K562 (cell line): ENCODE results near the gene COMMD2. TPM values are rescaled to one million over a fixed set of nuclear protein-coding genes. Genes with fewer than 3 reads are reported as not detected.
A peak's percentile ranks its signal among the peaks of the same experiment; 100 is the strongest.

Experiments
- ATAC-seq: fragments of 200-7000 bp; cut with Tn5 transposase; 3 replicates; pipeline ENCODE4 v1.9.1; 2020; ENCODE audit warnings: moderate library complexity
- BruUV-seq: library from RNA; stranded (reverse); fragments of 400-500 nt; replicated peaks from 2 replicates; lab custom pipeline; 2021; lab: Mats Ljungman, UMichigan
- CTCF ChIA-PET: fragments of 300-600 bp; formaldehyde crosslinking; extraction: SDS; loops from one replicate; lab custom pipeline; 2021; ENCODE audit warnings: low intra/inter-chr PET ratio; lab: Yijun Ruan, JAX
- POLR2A ChIA-PET: fragments of 300-600, 350-650 bp; sonication (Branson Sonifier 250); formaldehyde crosslinking; extraction: SDS; loops from one replicate; lab custom pipeline; 2021; ENCODE audit warnings: antibody characterized with exemption, inconsistent platforms; lab: Yijun Ruan, JAX
- DNase-seq, 4 experiments: peaks; one replicate each; pipeline versions ENCODE4 v3.0.0 to v3.0.0-alpha.2; 2011 to 2018; ENCODE audit warnings: low spot score in 3 of 4, mixed read lengths in 3 of 4; ENCODE audit errors: extremely low read depth in 1 of 4
- FAIRE-seq: peaks from 2 replicates; lab custom pipeline; 2011; peaks lifted over from hg19 to GRCh38; lab: Jason Lieb, UNC
- H2AFZ ChIP-seq: 2 replicates; pipeline ENCODE4 v1.6.0; 2011; ENCODE audit warnings: low read depth, low read length, control low read depth, inconsistent platforms
- H3K27ac ChIP-seq: fragments of 200-600 bp; 3 replicates; pipeline ENCODE4 v1.8.0; 2011; ENCODE audit warnings: low read depth, mild to moderate bottlenecking, control low read depth, inconsistent platforms, low read length, moderate library complexity, mixed read lengths; ENCODE audit errors: extremely low read depth
- H3K27me3 ChIP-seq, 2 experiments: fragments of 300-600 bp in 1 of 2; 2 replicates in 1 of 2; 3 replicates in 1 of 2; pipeline versions ENCODE4 v1.6.0 to v1.8.0; 2011; ENCODE audit warnings: inconsistent platforms in 2 of 2, low read length in 2 of 2, mild to moderate bottlenecking in 1 of 2, mixed read lengths in 1 of 2, moderate library complexity in 1 of 2; ENCODE audit not compliant: control insufficient read depth in 2 of 2, insufficient read depth in 2 of 2
- H3K36me3 ChIP-seq: fragments of 300-600 bp; 3 replicates; pipeline ENCODE4 v1.8.0; 2011; ENCODE audit warnings: mild to moderate bottlenecking, low read length, inconsistent platforms; ENCODE audit not compliant: control insufficient read depth, insufficient read depth
- H3K4me1 ChIP-seq, 2 experiments: fragments of 200-600 bp in 1 of 2; replicated peaks in 1 of 2; 2 replicates in 1 of 2; 3 replicates in 1 of 2; pipeline versions ENCODE4 v1.5.1 to v1.8.0; 2011; ENCODE audit warnings: inconsistent platforms in 2 of 2, low read length in 2 of 2, mild to moderate bottlenecking in 1 of 2, mixed read lengths in 1 of 2, moderate library complexity in 1 of 2; ENCODE audit not compliant: control insufficient read depth in 2 of 2, insufficient read depth in 2 of 2
- H3K4me2 ChIP-seq: 2 replicates; pipeline ENCODE4 v1.6.1; 2011; ENCODE audit warnings: low read length, control low read depth, inconsistent platforms, mixed read lengths; ENCODE audit not compliant: insufficient read depth
- H3K4me3 ChIP-seq: fragments of 200-600 bp; sonication (generic), shearing (Covaris generic); 2 replicates; pipeline ENCODE4 v1.5.1; 2016; ENCODE audit warnings: control low read depth, inconsistent platforms
- H3K79me2 ChIP-seq: fragments of 200-600 bp; 3 replicates; pipeline ENCODE4 v1.8.0; 2011; ENCODE audit warnings: low read length, inconsistent platforms; ENCODE audit not compliant: control insufficient read depth, insufficient read depth
- H3K9ac ChIP-seq, 2 experiments: 2 replicates each; pipeline versions ENCODE4 v1.6.0 to v1.6.1; 2011; ENCODE audit warnings: low read depth in 2 of 2, low read length in 2 of 2, control low read depth in 1 of 2, inconsistent platforms in 1 of 2, mild to moderate bottlenecking in 1 of 2, mixed read lengths in 1 of 2; ENCODE audit not compliant: insufficient read depth in 1 of 2
- H3K9me1 ChIP-seq: one replicate; pipeline ENCODE4 v1.6.0; 2011; ENCODE audit warnings: inconsistent platforms, mild to moderate bottlenecking, low read length, moderate library complexity; ENCODE audit not compliant: control insufficient read depth, insufficient read depth
- H3K9me3 ChIP-seq: replicated peaks from 2 replicates; pipeline ENCODE4 v1.5.1; 2011; ENCODE audit warnings: low read depth, low read length, inconsistent platforms; ENCODE audit not compliant: control insufficient read depth, insufficient read depth
- H4K20me1 ChIP-seq: replicated peaks from 2 replicates; pipeline ENCODE4 v1.6.1; 2011; ENCODE audit warnings: low read length, inconsistent platforms, mixed read lengths; ENCODE audit not compliant: control insufficient read depth, insufficient read depth
- DNMT1 ChIP-seq: fragments of 450-650 bp; IDR thresholded peaks from 2 replicates; pipeline ENCODE4 v1.6.1; 2016; ENCODE audit warnings: antibody characterized with exemption, mild to moderate bottlenecking
- ETV6 ChIP-seq, 3 experiments: fragments of 150-350 bp in 1 of 3; sonication (generic) in 1 of 3; formaldehyde crosslinking in 1 of 3; IDR thresholded peaks; 2 replicates each; pipeline versions ENCODE4 v1.6.1 to v1.8.0; 2014 to 2022; ENCODE audit warnings: borderline replicate concordance in 2 of 3, low read depth in 2 of 3, antibody characterized with exemption in 1 of 3, low read length in 1 of 3, mild to moderate bottlenecking in 1 of 3, missing genetic modification reagents in 1 of 3
- HNRNPH1 ChIP-seq: fragments of 200-400 bp; formaldehyde crosslinking; optimal IDR thresholded peaks from 2 replicates; pipeline ENCODE3; 2017; ENCODE audit warnings: low read depth, mild to moderate bottlenecking, low read length, moderate library complexity
- MAFG ChIP-seq: fragments of 450-650 bp; conservative IDR thresholded peaks from 2 replicates; pipeline ENCODE4 v1.6.1; 2016; ENCODE audit warnings: missing genetic modification characterization, missing compliant biosample characterization
- RAD21 ChIP-seq, 2 experiments: fragments of 250-450 bp in 1 of 2; fragments of 450-650 bp in 1 of 2; sonication (Bioruptor Pico) in 1 of 2; formaldehyde crosslinking in 1 of 2; IDR thresholded peaks in 1 of 2; conservative IDR thresholded peaks in 1 of 2; 2 replicates each; pipeline versions ENCODE4 v1.4.0 to v1.8.0; 2020 to 2022; ENCODE audit warnings: mild to moderate bottlenecking in 2 of 2, moderate library complexity in 1 of 2
- ZNF217 ChIP-seq: sonication (generic); formaldehyde crosslinking; IDR thresholded peaks from 2 replicates; pipeline ENCODE4 v1.8.0; 2022; ENCODE audit warnings: mild to moderate bottlenecking, missing genetic modification reagents
- ZNF239 ChIP-seq: fragments of 250-450 bp; sonication (Bioruptor Pico); IDR thresholded peaks from 2 replicates; pipeline ENCODE4 v1.4.0; 2020; ENCODE audit warnings: mild to moderate bottlenecking
- ZNF780A ChIP-seq: fragments of 250-450 bp; sonication (Bioruptor Pico); IDR thresholded peaks from 2 replicates; pipeline ENCODE4 v1.5.0; 2021; ENCODE audit warnings: mild to moderate bottlenecking
- WGBS: fragments of 100-300 bp; shearing (Covaris generic); methylation state at CpG from one replicate; pipeline ENCODE4 v1.1.6; 2016; ENCODE audit warnings: low coverage, mixed read lengths; ENCODE audit not compliant: insufficient coverage; ENCODE audit errors: missing lambda C conversion rate; 5-methylcytosine and 5-hydroxymethylcytosine counted together
- in situ Hi-C: fragments of 300-500 bp; cut with MboI; formaldehyde crosslinking; loops from 4 replicates; pipeline ENCODE4 v1.15.0; 2018; ENCODE audit warnings: inconsistent platforms, mixed read lengths
- intact Hi-C: fragments of 100-400 bp; cut with micrococcal nuclease; formaldehyde crosslinking; loops from 2 replicates; pipeline ENCODE4 v1.14.2; 2022
- polyA plus RNA-seq, 8 experiments: library from polyadenylated mRNA; depleted of rRNA in 4 of 8; stranded (reverse) in 5 of 8; unstranded in 3 of 8; fragments of >200 nt; fragmentation: Nextera tagmentation in 2 of 8; fragmentation: Illumina TruSeq in 1 of 8; extraction: Ambion mirVana in 2 of 8; extraction: Trizol in 1 of 8; gene quantifications; 2 replicates each; pipeline versions ENCODE4 v1.2.1 to v1.2.3, GENCODE V29; 2011 to 2014; ENCODE audit warnings: inconsistent platforms in 1 of 8, missing spikeins in 1 of 8
- total RNA-seq, 7 experiments: library from RNA; depleted of rRNA in 6 of 7; stranded (reverse); fragments of >200 nt in 6 of 7; fragmentation: Illumina TruSeq in 2 of 7; extraction: Trizol in 2 of 7; gene quantifications; 2 replicates each; pipeline versions ENCODE4 v1.2.1 to v1.2.3, GENCODE V29; 2011 to 2021; ENCODE audit warnings: low replicate concordance in 1 of 7
- TF ChIP-seq, protein P1 (sequence below): fragments of 250-450 bp; sonication (Bioruptor Pico); IDR thresholded peaks from 2 replicates; pipeline ENCODE4 v1.8.0; 2021; ENCODE audit warnings: mild to moderate bottlenecking, moderate library complexity

Gene COMMD2
- total and polyA plus RNA-seq, 9 of the 15 experiments (the other 6 are each of a cell fraction or from before 2014, with no cell fraction given): 25.8 to 102 (median 41.8) TPM

DNA sequence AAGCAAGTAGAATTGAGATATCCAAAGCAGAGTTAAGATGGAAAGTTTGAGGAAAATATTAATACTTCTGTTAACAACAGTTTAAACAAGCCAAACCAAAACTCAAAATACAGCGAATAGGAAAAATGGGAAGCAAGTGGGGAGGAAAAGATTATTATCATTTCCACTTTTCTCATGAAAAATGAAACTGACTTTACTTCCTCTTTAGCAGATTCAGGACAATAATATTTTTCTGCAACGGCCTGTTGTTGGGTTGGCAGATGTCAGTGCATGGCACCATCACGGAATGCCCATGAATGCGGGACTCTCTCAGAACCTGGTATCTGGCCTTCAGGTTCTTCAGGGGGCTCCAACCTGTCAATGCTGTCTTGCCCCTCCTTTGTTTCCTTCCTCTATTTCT is 28.9 kb upstream of the COMMD2 start:
- DNase-seq (no peak), ATAC-seq (no peak), FAIRE-seq (no peak)
- no peaks in the 10 kb centered on the region for H3K9me1 ChIP-seq
- H3K27ac ChIP-seq: no peak overlapping the region
- H3K4me1 ChIP-seq: no peaks in the 10 kb centered on the region; a peak in 1 of 5 replicates
- in situ Hi-C loops (no loop called here), intact Hi-C loops (no loop called here)
- TF ChIP-seq ETV6 (IDR thresholded peaks at IDR 0.05; ENCODE audit: borderline replicate concordance in 1 of 2, low read depth in 2 of 2, low read length in 1 of 2): 0 out of 4 replicates have a peak, but pooled peaks of 1 of the 2 experiments have one; percentile 22
- no peak for TF ChIP-seq ETV6 (CRISPR knock-in tag; IDR thresholded peaks at IDR 0.05; ENCODE audit: borderline replicate concordance)
- TF ChIP-seq HNRNPH1: no peak
- H3K4me3 ChIP-seq: no peak overlapping the region
- H3K79me2 ChIP-seq: no peaks in the 10 kb centered on the region
- no TSS peak for BruUV-seq
- ChIA-PET POLR2A (no interaction called here), CTCF (no interaction called here)
- no peaks in the 10 kb centered on the region for H3K36me3 ChIP-seq
- H3K9ac ChIP-seq: no peak overlapping the region
- H3K4me2 ChIP-seq: no peak overlapping the region
- no peaks in the 10 kb centered on the region for H4K20me1 ChIP-seq
- peaks cover 5 to 6% of the 10 kb centered on the region in 2 experiments; a peak in 3 of 5 replicates for H3K27me3 ChIP-seq
- no peaks in the 10 kb centered on the region for H3K9me3 ChIP-seq
- 6% methylated on average over 3 of the region's 4 CpGs for WGBS
- H2AFZ ChIP-seq: no peak overlapping the region

DNA sequence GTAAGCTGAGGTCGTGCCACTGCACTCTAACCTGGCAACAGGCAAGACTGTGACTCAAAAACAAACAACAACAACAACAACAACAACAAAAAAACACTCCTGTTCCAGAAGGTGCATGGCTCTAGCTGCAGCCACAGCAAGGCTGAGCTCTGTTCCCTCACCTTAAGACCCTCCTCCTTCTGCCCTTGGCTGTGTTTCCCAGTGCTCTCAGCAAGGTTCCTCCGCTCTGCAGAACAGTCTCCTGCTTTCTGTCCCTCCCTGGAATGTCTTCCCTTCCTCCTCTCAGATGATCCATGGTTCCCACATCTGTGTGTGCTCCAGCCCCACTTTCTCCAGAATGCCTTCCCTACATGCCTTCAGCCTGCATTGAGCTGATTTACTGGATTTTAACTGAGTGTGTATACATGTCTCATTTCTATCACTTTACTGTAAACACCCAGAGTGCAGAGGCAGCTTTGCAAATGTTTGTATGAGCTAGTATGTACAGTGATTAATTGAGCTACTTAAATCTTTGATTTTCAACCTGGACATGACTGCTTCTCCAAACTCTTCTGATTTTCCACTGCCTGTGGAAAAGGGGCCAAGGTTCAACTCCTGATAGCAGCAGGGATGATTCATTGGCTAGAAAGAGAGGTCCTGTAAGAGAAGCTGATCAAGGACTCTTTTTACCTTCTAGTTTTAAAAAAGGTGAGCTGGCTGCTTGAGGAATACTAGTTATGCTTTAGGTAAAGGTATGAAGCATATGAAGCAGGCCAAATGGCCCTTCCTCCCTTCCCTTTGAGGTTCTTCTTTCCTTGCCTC is 25.3 kb upstream of the COMMD2 start:
- Histone ChIP-seq H3K9me1 (no peaks in the 10 kb centered on the region), H3K4me1 (no peaks in the 10 kb centered on the region; a peak in 1 of 5 replicates), H3K4me2 (no peak overlapping the region), H3K4me3 (no peak overlapping the region), H3K9me3 (no peaks in the 10 kb centered on the region), H3K36me3 (no peaks in the 10 kb centered on the region), H2AFZ (no peak overlapping the region), H3K27ac (no peak overlapping the region), H3K9ac (no peak overlapping the region), H4K20me1 (no peaks in the 10 kb centered on the region), H3K79me2 (no peaks in the 10 kb centered on the region), H3K27me3 (peaks cover 6 to 10% of the 10 kb centered on the region in 2 experiments; a peak in 3 of 5 replicates)
- FAIRE-seq (no peak), DNase-seq (no peak), ATAC-seq (no peak)
- CTCF ChIA-PET: no interaction called here
- intact Hi-C loops: no loop called here
- WGBS: 0% methylated on average over 2 of the region's 2 CpGs
- in situ Hi-C loops: no loop called here
- no TSS peak for BruUV-seq
- POLR2A ChIA-PET: no interaction called here
- TF ChIP-seq, protein P1, sequence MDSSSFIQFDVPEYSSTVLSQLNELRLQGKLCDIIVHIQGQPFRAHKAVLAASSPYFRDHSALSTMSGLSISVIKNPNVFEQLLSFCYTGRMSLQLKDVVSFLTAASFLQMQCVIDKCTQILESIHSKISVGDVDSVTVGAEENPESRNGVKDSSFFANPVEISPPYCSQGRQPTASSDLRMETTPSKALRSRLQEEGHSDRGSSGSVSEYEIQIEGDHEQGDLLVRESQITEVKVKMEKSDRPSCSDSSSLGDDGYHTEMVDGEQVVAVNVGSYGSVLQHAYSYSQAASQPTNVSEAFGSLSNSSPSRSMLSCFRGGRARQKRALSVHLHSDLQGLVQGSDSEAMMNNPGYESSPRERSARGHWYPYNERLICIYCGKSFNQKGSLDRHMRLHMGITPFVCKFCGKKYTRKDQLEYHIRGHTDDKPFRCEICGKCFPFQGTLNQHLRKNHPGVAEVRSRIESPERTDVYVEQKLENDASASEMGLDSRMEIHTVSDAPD (CRISPR knock-in tag): no peak
- no peak for TF ChIP-seq RAD21 (CRISPR knock-in tag; conservative IDR thresholded peaks at IDR 0.05 in 1 of 2, IDR thresholded peaks at IDR 0.05 in 1 of 2)
- TF ChIP-seq DNMT1: no peak
- TF ChIP-seq ZNF239 (CRISPR knock-in tag): no peak
- TF ChIP-seq MAFG (tag): no peak
- no peak for TF ChIP-seq ZNF217 (CRISPR knock-in tag)
- TF ChIP-seq ZNF780A (CRISPR knock-in tag): no peak
